ENCODE results near the gene EXOSC3. TPM values are rescaled to one million over a fixed set of nuclear protein-coding genes. Genes with fewer than 3 reads are reported as not detected.

The EXOSC3 gene
- total RNA-seq, 1 donor = 81.1 TPM

- no peaks in the 10 kb centered on the region for H3K9me3 ChIP-seq (ENCODE audit: low read depth, low read length)
- H3K4me3 ChIP-seq (ENCODE audit: low read length) = no peak overlapping the region
- no peaks in the 10 kb centered on the region for H3K4me1 ChIP-seq (ENCODE audit: insufficient read depth, low read length)
- no peaks in the 10 kb centered on the region for H3K27me3 ChIP-seq (ENCODE audit: insufficient read depth, low read length)
These were observed 54.6 kb downstream of the EXOSC3 start for GRCh38 chr9:37730256-37730655.

Other genes starting within 250 kb of the EXOSC3 start
- gene FBXO10, start 208.7 kb downstream of the EXOSC3 start, total RNA-seq = 2.3 TPM
- gene TOMM5, start 192.5 kb downstream of the EXOSC3 start, total RNA-seq = 37.5 TPM
- not detected for gene FRMPD1, start 134.1 kb downstream of the EXOSC3 start, total RNA-seq
- 3.0 TPM for gene TRMT10B, start 31.3 kb downstream of the EXOSC3 start, total RNA-seq
- gene DCAF10, start 15.7 kb upstream of the EXOSC3 start, total RNA-seq = 8.8 TPM
- gene SLC25A51, start 119.1 kb upstream of the EXOSC3 start, total RNA-seq = 24.8 TPM

Measured in mononuclear cell (primary cell).